Measurements from ENCODE around the gene KIAA0232. TPM values are rescaled to one million over a fixed set of nuclear protein-coding genes. Genes with fewer than 3 reads are reported as not detected.
"Not testable (repeated sequence)": the region's sequence is repeated elsewhere in the genome, so short reads cannot be mapped to it uniquely, and the experiment has no call there.

The KIAA0232 gene
- total RNA-seq, 1 donor from 2014 or later: 40.1 TPM

GRCh38 chr4:6794189-6794588 lies 11.7 kb downstream of the KIAA0232 start:
- TF ChIP-seq CTCF (conservative IDR thresholded peaks at IDR 0.05): no peak
- no peaks in the 10 kb centered on the region for H3K27me3 Mint-ChIP-seq (ENCODE audit: low read depth)
- H3K4me1 Mint-ChIP-seq: peaks cover 17% of the 10 kb centered on the region
- H3K36me3 Mint-ChIP-seq (ENCODE audit: low read depth): peaks cover 25% of the 10 kb centered on the region
- no peak for DNase-seq (ENCODE audit: low read depth, low spot score)
- no peak overlapping the region for H3K4me3 Mint-ChIP-seq
- H3K27ac Mint-ChIP-seq (ENCODE audit: unreplicated experiment): no peak overlapping the region
- no peaks in the 10 kb centered on the region for H3K9me3 Mint-ChIP-seq

GRCh38 chr4:6795821-6796220 lies 13.3 kb downstream of the KIAA0232 start:
- Mint-ChIP-seq H3K9me3 (no peaks in the 10 kb centered on the region), H3K27me3 (ENCODE audit: low read depth) (no peaks in the 10 kb centered on the region), H3K36me3 (ENCODE audit: low read depth) (peaks cover 26% of the 10 kb centered on the region), H3K27ac (ENCODE audit: unreplicated experiment) (peak overlapping the region; percentile 78), H3K4me1 (peaks cover 17% of the 10 kb centered on the region), H3K4me3 (no peak overlapping the region)
- TF ChIP-seq CTCF (conservative IDR thresholded peaks at IDR 0.05): no peak
- no peak for DNase-seq (ENCODE audit: low read depth, low spot score)

GRCh38 chr4:6797368-6797767 lies 14.8 kb downstream of the KIAA0232 start:
- not testable (repeated sequence) for H3K27me3 Mint-ChIP-seq (ENCODE audit: low read depth); H3K27ac Mint-ChIP-seq (ENCODE audit: unreplicated experiment); H3K9me3 Mint-ChIP-seq; H3K4me3 Mint-ChIP-seq; H3K4me1 Mint-ChIP-seq; DNase-seq (ENCODE audit: low read depth, low spot score)
- peaks cover 16% of the 10 kb centered on the region for H3K36me3 Mint-ChIP-seq (ENCODE audit: low read depth)

- DNase-seq (ENCODE audit: low read depth, low spot score): no peak
- TF ChIP-seq CTCF (conservative IDR thresholded peaks at IDR 0.05): no peak
- H3K27me3 Mint-ChIP-seq (ENCODE audit: low read depth): no peaks in the 10 kb centered on the region
- H3K4me1 Mint-ChIP-seq: peaks cover 12% of the 10 kb centered on the region
- H3K9me3 Mint-ChIP-seq: no peaks in the 10 kb centered on the region
- no peak overlapping the region for H3K4me3 Mint-ChIP-seq
- no peak overlapping the region for H3K27ac Mint-ChIP-seq (ENCODE audit: unreplicated experiment)
- peaks cover 18% of the 10 kb centered on the region for H3K36me3 Mint-ChIP-seq (ENCODE audit: low read depth)
Observed at GRCh38 chr4:6799091-6799490, 16.6 kb downstream of the KIAA0232 start.

- H3K9me3 Mint-ChIP-seq: no peaks in the 10 kb centered on the region
- no peak overlapping the region for H3K4me3 Mint-ChIP-seq
- TF ChIP-seq CTCF (conservative IDR thresholded peaks at IDR 0.05): no peak
- peaks cover 7% of the 10 kb centered on the region for H3K36me3 Mint-ChIP-seq (ENCODE audit: low read depth)
- peaks cover 16% of the 10 kb centered on the region for H3K4me1 Mint-ChIP-seq
- no peak overlapping the region for H3K27ac Mint-ChIP-seq (ENCODE audit: unreplicated experiment)
- H3K27me3 Mint-ChIP-seq (ENCODE audit: low read depth): no peaks in the 10 kb centered on the region
- DNase-seq (ENCODE audit: low read depth, low spot score): no peak
Observed at GRCh38 chr4:6802025-6802424, 19.5 kb downstream of the KIAA0232 start.

- DNase-seq (ENCODE audit: low read depth, low spot score): no peak
- Mint-ChIP-seq H3K27me3 (ENCODE audit: low read depth) (no peaks in the 10 kb centered on the region), H3K27ac (ENCODE audit: unreplicated experiment) (no peak overlapping the region), H3K9me3 (no peaks in the 10 kb centered on the region), H3K4me1 (peaks cover 16% of the 10 kb centered on the region), H3K36me3 (ENCODE audit: low read depth) (peaks cover 7% of the 10 kb centered on the region), H3K4me3 (no peak overlapping the region)
- TF ChIP-seq CTCF (conservative IDR thresholded peaks at IDR 0.05): no peak
Observed at GRCh38 chr4:6802626-6803025, 20.1 kb downstream of the KIAA0232 start.

Data from neural crest cell (in vitro differentiated cells).